ENCODE data around the gene ALOX12B.

- TF ChIP-seq POLR2A (IDR thresholded peaks at IDR 0.05; ENCODE audit: low read length), result no peak
- no peak for TF ChIP-seq CTCF (IDR thresholded peaks at IDR 0.05)
- no peak for TF ChIP-seq FOSL2 (IDR thresholded peaks at IDR 0.05)
- TF ChIP-seq FOSL2 (CRISPR knock-in tag; IDR thresholded peaks at IDR 0.05), result no peak
- TF ChIP-seq BHLHE40 (IDR thresholded peaks at IDR 0.05; ENCODE audit: low read depth, low read length), result no peak
- no peak for TF ChIP-seq PBX3 (IDR thresholded peaks at IDR 0.05)
- TF ChIP-seq EP300 (IDR thresholded peaks at IDR 0.05), result no peak
- TF ChIP-seq MAX (IDR thresholded peaks at IDR 0.05), result no peak
- TF ChIP-seq ZFP36 (IDR thresholded peaks at IDR 0.05; ENCODE audit: borderline replicate concordance, partially characterized antibody), result no peak
- no peak for TF ChIP-seq NR3C1 (IDR thresholded peaks at IDR 0.05)
- TF ChIP-seq HOXB5 (CRISPR knock-in tag; IDR thresholded peaks at IDR 0.05), result no peak
- no peak for TF ChIP-seq RAD21 (conservative IDR thresholded peaks at IDR 0.05 in 1 of 2, IDR thresholded peaks at IDR 0.05 in 1 of 2)
- TF ChIP-seq REST (IDR thresholded peaks at IDR 0.05), result no peak
These were observed 12.4 kb downstream of the ALOX12B start for GRCh38 chr17:8075081-8075480.
